Mesendoderm (in vitro differentiated cells): ENCODE measurements around the gene MATN1.

Source experiments
- DNase-seq: peaks from one replicate; pipeline ENCODE4 v3.0.0; 2013
- H2AK5ac ChIP-seq: 2 replicates; pipeline ENCODE4 v1.6.1; 2013; ENCODE audit warnings: low read length, inconsistent platforms
- H2BK120ac ChIP-seq: 2 replicates; pipeline ENCODE4 v1.6.1; 2013; ENCODE audit warnings: low read depth, mild to moderate bottlenecking, low read length, moderate library complexity, mixed read lengths
- H2BK15ac ChIP-seq: replicated peaks from 2 replicates; pipeline ENCODE4 v1.6.1; 2013; ENCODE audit warnings: low read depth, mild to moderate bottlenecking, moderate library complexity
- H2BK5ac ChIP-seq: 2 replicates; pipeline ENCODE4 v1.6.1; 2013; ENCODE audit warnings: low read length, inconsistent platforms
- H3K18ac ChIP-seq: 2 replicates; pipeline ENCODE4 v1.6.1; 2013; ENCODE audit warnings: mild to moderate bottlenecking, low read length, mixed read lengths
- H3K23ac ChIP-seq: one replicate; pipeline ENCODE4 v1.6.1; 2013; ENCODE audit warnings: low read length
- H3K27ac ChIP-seq: 2 replicates; pipeline ENCODE4 v1.5.1; 2013; ENCODE audit warnings: low read depth, mild to moderate bottlenecking, inconsistent platforms, low read length, moderate library complexity
- H3K27me3 ChIP-seq: 2 replicates; pipeline ENCODE4 v1.6.1; 2013; ENCODE audit warnings: low read length, control low read depth, mild to moderate bottlenecking, inconsistent platforms; ENCODE audit not compliant: insufficient read depth, poor library complexity
- H3K36me3 ChIP-seq: 2 replicates; pipeline ENCODE4 v1.6.1; 2013; ENCODE audit warnings: low read length, inconsistent platforms; ENCODE audit not compliant: control insufficient read depth, insufficient read depth
- H3K4ac ChIP-seq: one replicate; pipeline ENCODE4 v1.6.1; 2013; ENCODE audit warnings: low read depth, mild to moderate bottlenecking, low read length, moderate library complexity
- H3K4me1 ChIP-seq: 2 replicates; pipeline ENCODE4 v1.6.1; 2013; ENCODE audit warnings: low read depth, low read length, inconsistent platforms; ENCODE audit not compliant: control insufficient read depth
- H3K4me2 ChIP-seq: 2 replicates; pipeline ENCODE4 v1.6.1; 2013; ENCODE audit warnings: low read length
- H3K4me3 ChIP-seq: 2 replicates; pipeline ENCODE4 v1.5.1; 2013; ENCODE audit warnings: mild to moderate bottlenecking, low read length
- H3K56ac ChIP-seq: one replicate; pipeline ENCODE4 v1.6.1; 2013; ENCODE audit warnings: low read length
- H3K79me1 ChIP-seq: 2 replicates; pipeline ENCODE4 v1.6.1; 2013; ENCODE audit warnings: low read length, inconsistent platforms
- H3K79me2 ChIP-seq: 2 replicates; pipeline ENCODE4 v1.6.1; 2013; ENCODE audit warnings: mild to moderate bottlenecking, low read length; ENCODE audit not compliant: control insufficient read depth, insufficient read depth
- H3K9ac ChIP-seq: 2 replicates; pipeline ENCODE4 v1.6.1; 2013; ENCODE audit warnings: low read length, inconsistent platforms
- H4K5ac ChIP-seq: one replicate; pipeline ENCODE4 v1.6.1; 2013; ENCODE audit warnings: low read length
- H4K8ac ChIP-seq: one replicate; pipeline ENCODE4 v1.6.1; 2013; ENCODE audit warnings: low read depth, mild to moderate bottlenecking, control low read depth, low read length, moderate library complexity
- WGBS: extraction: QIAGEN DNeasy Blood & Tissue Kit; methylation state at CpG from one replicate; pipeline ENCODE4 v1.1.7; 2013; ENCODE audit warnings: low lambda C conversion rate, missing lambda C conversion rate; ENCODE audit not compliant: insufficient coverage; ENCODE audit errors: extremely low coverage; 5-methylcytosine and 5-hydroxymethylcytosine counted together

Gene MATN1

DNA sequence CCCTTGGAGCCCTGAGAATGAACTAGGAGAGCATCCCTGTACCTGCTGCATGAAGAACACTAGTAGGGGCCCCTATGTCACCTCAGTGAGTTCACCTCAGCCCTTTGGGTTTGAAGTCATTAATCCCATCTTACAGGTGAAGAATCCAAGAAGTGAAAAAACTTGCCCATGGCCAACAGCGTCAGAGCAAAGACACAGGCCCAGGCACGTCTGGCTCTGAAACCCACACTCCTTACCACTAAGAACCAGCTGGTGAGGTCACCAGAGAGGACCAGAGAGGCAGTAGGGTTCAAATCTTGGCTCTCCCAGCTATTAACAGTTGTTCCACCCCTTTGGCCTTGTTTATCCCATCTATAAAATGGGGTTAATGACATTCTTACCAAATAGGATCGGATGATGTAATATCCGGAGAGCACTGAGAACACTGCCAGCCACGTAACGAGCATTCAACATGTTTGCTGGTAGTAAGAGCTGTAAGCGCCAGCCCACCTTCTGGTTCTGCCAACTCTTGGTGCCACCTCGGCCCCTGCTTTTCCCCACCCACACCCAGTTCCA, 8.8 kb downstream of the MATN1 start:
- no peaks in the 10 kb centered on the region for H3K79me1 ChIP-seq
- H3K9ac ChIP-seq: no peak overlapping the region
- H2BK5ac ChIP-seq: no peak overlapping the region
- H3K79me2 ChIP-seq: no peaks in the 10 kb centered on the region
- no peak overlapping the region for H3K4me2 ChIP-seq
- no peak overlapping the region for H2BK120ac ChIP-seq
- no peak overlapping the region for H4K8ac ChIP-seq
- H3K4me3 ChIP-seq: no peak overlapping the region
- H3K27me3 ChIP-seq: no peaks in the 10 kb centered on the region
- no peaks in the 10 kb centered on the region for H3K36me3 ChIP-seq
- no peak overlapping the region for H3K23ac ChIP-seq
- H3K4me1 ChIP-seq: no peaks in the 10 kb centered on the region
- H4K5ac ChIP-seq: no peak overlapping the region
- no CpG with 5 or more reads among the region's 8 CpGs for WGBS
- H3K27ac ChIP-seq: no peak overlapping the region
- no peak overlapping the region for H3K18ac ChIP-seq
- no peak overlapping the region for H2BK15ac ChIP-seq
- no peak for DNase-seq
- no peak overlapping the region for H2AK5ac ChIP-seq
- H3K56ac ChIP-seq: no peak overlapping the region
- H3K4ac ChIP-seq: no peak overlapping the region

DNA sequence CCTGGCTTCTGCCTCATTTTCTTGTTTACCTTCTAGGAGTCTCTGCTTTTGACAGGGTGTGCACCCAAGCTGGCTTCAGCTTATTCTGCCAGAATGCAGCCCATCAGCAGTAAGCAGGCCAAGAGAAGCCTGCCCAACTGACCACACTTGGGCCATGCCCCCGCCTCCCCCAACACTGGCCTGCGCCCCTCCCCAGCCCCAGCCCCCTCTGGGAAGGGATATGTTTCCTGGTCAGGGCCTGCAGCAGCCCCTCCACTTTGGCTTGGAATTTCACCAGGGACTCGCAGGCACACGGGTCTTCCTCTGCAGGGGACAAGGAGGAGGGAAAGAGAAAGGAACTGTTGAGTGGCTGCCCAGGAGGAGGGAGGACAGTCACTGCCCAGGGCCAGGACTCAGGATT, 9.4 kb downstream of the MATN1 start:
- H4K8ac ChIP-seq: no peak overlapping the region

DNA sequence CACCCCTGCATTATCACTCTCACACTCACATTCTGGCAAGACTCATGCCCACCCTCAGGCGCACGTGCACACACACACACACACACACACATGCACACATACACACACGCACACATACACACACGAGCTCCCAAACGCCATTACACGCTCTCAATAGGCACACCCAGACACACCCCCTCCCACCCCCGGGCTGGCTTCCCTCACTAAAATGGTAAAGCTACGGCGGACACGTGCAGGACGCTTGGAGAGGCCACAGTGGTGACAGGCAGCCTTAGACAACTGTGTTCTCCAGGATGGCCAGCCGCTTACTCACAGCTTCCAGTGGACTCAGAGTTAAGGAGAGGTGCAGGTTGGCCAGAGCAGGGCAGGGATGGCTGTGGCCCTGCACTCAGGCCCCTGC, 10.1 kb downstream of the MATN1 start:
- Histone ChIP-seq H2BK5ac (no peak overlapping the region), H4K8ac (no peak overlapping the region), H3K4me1 (no peaks in the 10 kb centered on the region), H3K27me3 (no peaks in the 10 kb centered on the region), H3K9ac (no peak overlapping the region), H2AK5ac (no peak overlapping the region), H3K23ac (no peak overlapping the region), H2BK15ac (no peak overlapping the region), H3K79me2 (no peaks in the 10 kb centered on the region), H3K36me3 (no peaks in the 10 kb centered on the region), H3K4me3 (no peak overlapping the region), H3K18ac (no peak overlapping the region), H3K56ac (no peak overlapping the region), H3K79me1 (no peaks in the 10 kb centered on the region), H3K4ac (no peak overlapping the region), H4K5ac (no peak overlapping the region), H3K27ac (no peak overlapping the region), H3K4me2 (no peak overlapping the region), H2BK120ac (no peak overlapping the region)
- no CpG with 5 or more reads among the region's 12 CpGs for WGBS
- no peak for DNase-seq

More for the DNA sequence above, 9.4 kb downstream of the MATN1 start:
- DNase-seq: no peak
- Histone ChIP-seq H2AK5ac (no peak overlapping the region), H3K4ac (no peak overlapping the region), H4K5ac (no peak overlapping the region), H2BK5ac (no peak overlapping the region), H2BK15ac (no peak overlapping the region), H3K27ac (no peak overlapping the region), H3K36me3 (no peaks in the 10 kb centered on the region), H3K18ac (no peak overlapping the region), H3K79me1 (no peaks in the 10 kb centered on the region), H3K4me1 (no peaks in the 10 kb centered on the region), H3K27me3 (no peaks in the 10 kb centered on the region), H3K23ac (no peak overlapping the region), H3K9ac (no peak overlapping the region), H3K56ac (no peak overlapping the region), H2BK120ac (no peak overlapping the region), H3K4me3 (no peak overlapping the region), H3K79me2 (no peaks in the 10 kb centered on the region), H3K4me2 (no peak overlapping the region)
- WGBS: no CpG with 5 or more reads among the region's 4 CpGs

DNA sequence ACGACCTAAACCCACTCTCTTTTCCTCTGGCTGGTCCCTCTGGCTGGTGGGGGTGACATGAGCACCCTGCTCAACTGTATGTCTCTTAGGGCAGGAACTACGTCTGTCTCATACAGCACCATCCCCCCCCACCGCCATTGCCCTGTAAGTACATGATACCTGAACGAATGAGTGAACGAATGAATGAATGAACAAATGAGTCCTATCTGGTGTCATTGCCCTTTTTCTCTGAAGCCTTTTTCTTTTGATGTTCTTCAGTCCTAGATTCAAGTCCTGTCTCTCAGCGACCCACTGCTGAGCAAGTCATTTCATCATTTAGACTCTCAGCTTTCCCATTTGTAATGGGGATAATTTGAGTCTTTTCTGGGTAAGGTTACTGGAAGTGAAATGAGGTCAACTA, 10.8 kb downstream of the MATN1 start:
- Histone ChIP-seq H4K8ac (no peak overlapping the region), H3K27ac (no peak overlapping the region), H3K27me3 (no peaks in the 10 kb centered on the region), H3K4me1 (no peaks in the 10 kb centered on the region), H3K79me1 (no peaks in the 10 kb centered on the region), H3K18ac (no peak overlapping the region), H3K23ac (no peak overlapping the region), H3K79me2 (no peaks in the 10 kb centered on the region), H3K9ac (no peak overlapping the region), H3K4me2 (no peak overlapping the region), H3K36me3 (no peaks in the 10 kb centered on the region), H3K4me3 (no peak overlapping the region), H2BK15ac (no peak overlapping the region), H2BK5ac (no peak overlapping the region), H2BK120ac (no peak overlapping the region), H2AK5ac (no peak overlapping the region), H3K56ac (no peak overlapping the region), H4K5ac (no peak overlapping the region), H3K4ac (no peak overlapping the region)
- DNase-seq: no peak
- WGBS: no CpG with 5 or more reads among the region's 6 CpGs

DNA sequence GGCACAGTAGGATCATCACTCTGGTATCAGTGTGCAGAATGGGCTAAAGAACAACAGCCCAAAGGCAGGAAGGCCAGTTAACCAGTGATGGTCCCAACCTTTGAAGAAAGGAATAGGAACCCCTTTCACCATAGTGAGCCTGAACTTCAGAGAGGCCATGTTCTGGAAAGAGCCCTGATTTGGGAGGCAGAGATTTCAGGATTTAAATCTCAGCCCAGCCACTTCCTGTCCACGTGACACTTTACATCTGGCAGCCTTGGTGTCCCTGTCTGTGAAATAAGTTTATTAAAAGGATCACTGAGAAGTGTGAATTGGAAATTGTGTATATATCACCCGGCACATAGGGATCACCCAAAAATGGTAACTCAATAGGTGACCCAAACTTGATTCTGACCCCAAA, 13.0 kb downstream of the MATN1 start:
- no peak overlapping the region for H3K4ac ChIP-seq
- no peak overlapping the region for H3K4me3 ChIP-seq
- no peaks in the 10 kb centered on the region for H3K79me2 ChIP-seq
- no peaks in the 10 kb centered on the region for H3K79me1 ChIP-seq
- no peak for DNase-seq
- H3K27ac ChIP-seq: no peak overlapping the region
- no peaks in the 10 kb centered on the region for H3K4me1 ChIP-seq
- no peak overlapping the region for H3K4me2 ChIP-seq
- WGBS: no CpG with 5 or more reads among the region's 2 CpGs
- no peak overlapping the region for H4K8ac ChIP-seq
- no peak overlapping the region for H3K23ac ChIP-seq
- no peak overlapping the region for H3K9ac ChIP-seq
- no peak overlapping the region for H4K5ac ChIP-seq
- no peak overlapping the region for H2BK15ac ChIP-seq
- no peaks in the 10 kb centered on the region for H3K36me3 ChIP-seq
- H2BK120ac ChIP-seq: no peak overlapping the region
- no peak overlapping the region for H3K18ac ChIP-seq
- H3K56ac ChIP-seq: no peak overlapping the region
- no peak overlapping the region for H2BK5ac ChIP-seq
- no peaks in the 10 kb centered on the region for H3K27me3 ChIP-seq
- no peak overlapping the region for H2AK5ac ChIP-seq

DNA sequence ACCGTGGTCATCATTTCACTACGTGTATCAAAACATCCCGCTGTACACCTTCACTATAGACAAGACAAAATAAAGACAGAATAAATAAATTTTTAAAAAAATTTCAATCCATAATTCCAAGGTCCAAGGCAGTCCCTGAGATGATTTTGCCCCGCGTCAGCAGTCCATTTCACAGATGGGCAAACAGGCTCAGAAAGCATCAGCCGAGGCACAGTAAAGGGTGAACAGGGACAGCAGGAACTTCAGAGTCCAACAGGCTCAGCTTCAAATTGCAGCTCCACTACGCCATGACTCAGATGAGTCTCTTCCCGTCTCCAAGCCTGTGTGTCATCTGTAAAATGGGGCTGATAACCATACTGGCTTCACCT, 15.0 kb downstream of the MATN1 start:
- H3K27ac ChIP-seq: no peak overlapping the region
- H3K79me1 ChIP-seq: no peaks in the 10 kb centered on the region
- H3K56ac ChIP-seq: no peak overlapping the region
- no peaks in the 10 kb centered on the region for H3K27me3 ChIP-seq
- no peak overlapping the region for H3K23ac ChIP-seq
- H3K4ac ChIP-seq: no peak overlapping the region
- no peak overlapping the region for H3K4me3 ChIP-seq
- H2BK120ac ChIP-seq: no peak overlapping the region
- no peak overlapping the region for H2BK5ac ChIP-seq
- no peaks in the 10 kb centered on the region for H3K36me3 ChIP-seq
- no peak overlapping the region for H3K18ac ChIP-seq
- H2BK15ac ChIP-seq: no peak overlapping the region
- no peak overlapping the region for H4K8ac ChIP-seq
- H4K5ac ChIP-seq: no peak overlapping the region
- H2AK5ac ChIP-seq: no peak overlapping the region
- H3K9ac ChIP-seq: no peak overlapping the region
- DNase-seq: no peak
- no CpG with 5 or more reads among the region's 8 CpGs for WGBS
- no peak overlapping the region for H3K4me2 ChIP-seq
- H3K4me1 ChIP-seq: no peaks in the 10 kb centered on the region
- H3K79me2 ChIP-seq: no peaks in the 10 kb centered on the region
